Mucosa of descending colon (tissue), 3 donors: ENCODE results near the gene LTV1. TPM values are rescaled to one million over a fixed set of nuclear protein-coding genes. Genes with fewer than 3 reads are reported as not detected.

Experiments used
- ATAC-seq: fragments of 200-7000 bp; cut with Tn5 transposase; one replicate; pipeline ENCODE4 v1.9.1; 2020; ENCODE audit warnings: mild to moderate bottlenecking, moderate library complexity
- DNase-seq, 3 donors: peaks; one replicate each; pipeline ENCODE4 v3.0.0-alpha.2; 2020
- H3K36me3 ChIP-seq: fragments of 200-600 bp; one replicate; pipeline ENCODE4 v1.8.0; 2021; ENCODE audit warnings: low read depth, mild to moderate bottlenecking
- H3K4me1 ChIP-seq: fragments of 200-600 bp; one replicate; pipeline ENCODE4 v1.8.0; 2021; ENCODE audit warnings: low read depth, mild to moderate bottlenecking
- H3K4me3 ChIP-seq: fragments of 200-600 bp; one replicate; pipeline ENCODE4 v1.8.0; 2021; ENCODE audit warnings: mild to moderate bottlenecking
- H3K9me3 ChIP-seq: fragments of 200-600 bp; one replicate; pipeline ENCODE4 v1.8.0; 2021; ENCODE audit warnings: mild to moderate bottlenecking
- CTCF ChIP-seq: fragments of 200-600 bp; IDR thresholded peaks from one replicate; pipeline ENCODE4 v1.8.0; 2022; ENCODE audit warnings: antibody characterized with exemption, mild to moderate bottlenecking
- intact Hi-C, 2 donors: fragments of 100-400 bp; cut with DNase I in 1 of 2; cut with micrococcal nuclease in 1 of 2; formaldehyde crosslinking; loops; one replicate each; pipeline versions ENCODE4 v1.11.0 to v1.11.1; 2022; cut with DNase I, micrococcal nuclease
- total RNA-seq, 3 donors: library from RNA; stranded (reverse); fragmentation: NEBNext Ultra II Directional in 2 of 3; extraction: Animal tissue kit (Norgen Biotek cat#: 25700) in 2 of 3; gene quantifications; one replicate each; pipeline versions ENCODE4 v1.2.1 to v1.2.4, GENCODE V29; 2021 to 2023
- donor health status: DM: no; HTN: no; CAD: no; lungs with moderate emphysema.
- donor health status: DM: no; HTN: no; CAD: no.
- donor health status: DM: no; HTN: yes; CAD: no.

The LTV1 gene
- total RNA-seq, 3 donors from 2014 or later, result 11.3 to 18.0 (median 13.0) TPM

- ATAC-seq, result peak; percentile 44
- H3K9me3 ChIP-seq, result no peaks in the 10 kb centered on the region
These were observed 36.6 kb upstream of the LTV1 start for GRCh38 chr6:143806282-143807102.

GRCh38 chr6:143807103-143807772 lies 35.9 kb upstream of the LTV1 start:
- ATAC-seq, result no peak
- TF ChIP-seq CTCF, result no peak
- intact Hi-C loops, result no loop called here
- Histone ChIP-seq H3K36me3 (no peaks in the 10 kb centered on the region), H3K4me1 (no peaks in the 10 kb centered on the region), H3K4me3 (no peak overlapping the region), H3K9me3 (no peaks in the 10 kb centered on the region)
- DNase-seq, result no peak

More at GRCh38 chr6:143806282-143807102, 36.6 kb upstream of the LTV1 start:
- Histone ChIP-seq H3K36me3 (no peaks in the 10 kb centered on the region), H3K4me1 (no peaks in the 10 kb centered on the region), H3K4me3 (no peak overlapping the region)
- TF ChIP-seq CTCF, result no peak
- intact Hi-C loops, result no loop called here
- DNase-seq, result peak in 1 of 3 donors; percentile 11

- no peaks in the 10 kb centered on the region for H3K9me3 ChIP-seq
- TF ChIP-seq CTCF, result no peak
- no peak for ATAC-seq
These were observed 32.4 kb upstream of the LTV1 start for GRCh38 chr6:143810745-143811144.

GRCh38 chr6:143811501-143812157 lies 31.5 kb upstream of the LTV1 start:
- intact Hi-C loops, result no loop called here
- Histone ChIP-seq H3K4me1 (no peaks in the 10 kb centered on the region), H3K36me3 (no peaks in the 10 kb centered on the region), H3K4me3 (no peak overlapping the region), H3K9me3 (no peaks in the 10 kb centered on the region)
- DNase-seq (no peak), ATAC-seq (no peak)
- no peak for TF ChIP-seq CTCF

More at GRCh38 chr6:143810745-143811144, 32.4 kb upstream of the LTV1 start:
- intact Hi-C loops, result no loop called here
- no peak overlapping the region for H3K4me3 ChIP-seq
- H3K36me3 ChIP-seq, result no peaks in the 10 kb centered on the region
- DNase-seq, result no peak
- H3K4me1 ChIP-seq, result no peaks in the 10 kb centered on the region

- H3K4me1 ChIP-seq, result no peaks in the 10 kb centered on the region
- TF ChIP-seq CTCF, result no peak
- no peaks in the 10 kb centered on the region for H3K9me3 ChIP-seq
- no peak for DNase-seq
- intact Hi-C loops, result no loop called here
- H3K4me3 ChIP-seq, result no peak overlapping the region
- H3K36me3 ChIP-seq, result no peaks in the 10 kb centered on the region
- no peak for ATAC-seq
These were observed 25.5 kb upstream of the LTV1 start for GRCh38 chr6:143817621-143818020.
